Measurements from ENCODE around the gene FXR2. TPM values are rescaled to one million over a fixed set of nuclear protein-coding genes. Genes with fewer than 3 reads are reported as not detected.

FXR2 gene
- total RNA-seq, 1 experiment from 2014 or later: 61.5 TPM

GRCh38 chr17:7654832-7655540 is 40.3 kb upstream of the FXR2 start:
- no peak overlapping the region for H2AFZ ChIP-seq
- H3K4me3 ChIP-seq: no peak overlapping the region
- H3F3A ChIP-seq (ENCODE audit: insufficient read depth, low read depth): peaks cover 4% of the 10 kb centered on the region; the same call in 1 of the 2 replicates
- H3K4me1 ChIP-seq (replicated peaks; ENCODE audit: insufficient read depth): no peaks in the 10 kb centered on the region
- H4K20me1 ChIP-seq (ENCODE audit: insufficient read depth): no peaks in the 10 kb centered on the region
- POLR2A ChIA-PET (ENCODE audit: unreplicated experiment): no interaction called here
- H3K79me2 ChIP-seq (ENCODE audit: low read depth): no peaks in the 10 kb centered on the region
- H3K36me3 ChIP-seq (ENCODE audit: low read depth): no peaks in the 10 kb centered on the region
- DNase-seq: no peak
- no peak overlapping the region for H3K27ac ChIP-seq
- peaks cover 11% of the 10 kb centered on the region for H3K27me3 ChIP-seq (ENCODE audit: insufficient read depth, low read depth)
- CTCF ChIA-PET: no interaction called here
- intact Hi-C loops (cut with micrococcal nuclease; ENCODE audit: unreplicated experiment): no loop called here
- no peaks in the 10 kb centered on the region for H3K9me2 ChIP-seq (ENCODE audit: insufficient read depth)
- no TSS peak for BruUV-seq (replicated peaks)
- no peaks in the 10 kb centered on the region for H3K9me3 ChIP-seq (ENCODE audit: insufficient read depth, low read depth)
- TF ChIP-seq EZH2 (IDR thresholded peaks at IDR 0.05; ENCODE audit: low read depth) (no peak), CTCF (conservative IDR thresholded peaks at IDR 0.05) (no peak)
- H3K4me2 ChIP-seq: no peak overlapping the region

GRCh38 chr17:7652388-7653356 is 38.0 kb upstream of the FXR2 start:
- DNase-seq: no peak
- Histone ChIP-seq H3K9me3 (ENCODE audit: insufficient read depth, low read depth) (no peaks in the 10 kb centered on the region), H3K4me3 (no peak overlapping the region), H3K79me2 (ENCODE audit: low read depth) (no peaks in the 10 kb centered on the region), H3K27ac (no peak overlapping the region), H3K4me2 (no peak overlapping the region), H3K36me3 (ENCODE audit: low read depth) (no peaks in the 10 kb centered on the region), H3K27me3 (ENCODE audit: insufficient read depth, low read depth) (peaks cover 11% of the 10 kb centered on the region), H2AFZ (no peak overlapping the region), H3K9me2 (ENCODE audit: insufficient read depth) (no peaks in the 10 kb centered on the region), H4K20me1 (ENCODE audit: insufficient read depth) (no peaks in the 10 kb centered on the region), H3K4me1 (replicated peaks; ENCODE audit: insufficient read depth) (no peaks in the 10 kb centered on the region), H3F3A (ENCODE audit: insufficient read depth, low read depth) (peaks cover 5% of the 10 kb centered on the region; the same call in 1 of the 2 replicates)
- BruUV-seq (replicated peaks): no TSS peak
- no peak for TF ChIP-seq EZH2 (IDR thresholded peaks at IDR 0.05; ENCODE audit: low read depth)
- TF ChIP-seq CTCF (conservative IDR thresholded peaks at IDR 0.05): no peak
- POLR2A ChIA-PET (ENCODE audit: unreplicated experiment): no interaction called here
- CTCF ChIA-PET: no interaction called here
- intact Hi-C loops (cut with micrococcal nuclease; ENCODE audit: unreplicated experiment): no loop called here

GRCh38 chr17:7651665-7652387 is 37.1 kb upstream of the FXR2 start:
- H3K9me3 ChIP-seq (ENCODE audit: insufficient read depth, low read depth): no peaks in the 10 kb centered on the region
- no peak for DNase-seq
- no peaks in the 10 kb centered on the region for H3K9me2 ChIP-seq (ENCODE audit: insufficient read depth)
- ChIA-PET CTCF (interaction anchor here (0.6 kb wide), 2 partner anchors 66 to 295 kb away, joined by 3 to 10 read pairs; no protein-coding TSS in a partner anchor), POLR2A (ENCODE audit: unreplicated experiment) (interaction anchor here (0.6 kb wide), 1 partner anchor 75 kb away, joined by 3 read pairs; no protein-coding TSS in a partner anchor)
- TF ChIP-seq EZH2 (IDR thresholded peaks at IDR 0.05; ENCODE audit: low read depth): no peak
- no peaks in the 10 kb centered on the region for H3K4me1 ChIP-seq (replicated peaks; ENCODE audit: insufficient read depth)
- H4K20me1 ChIP-seq (ENCODE audit: insufficient read depth): no peaks in the 10 kb centered on the region
- no peak overlapping the region for H3K27ac ChIP-seq
- H2AFZ ChIP-seq: no peak overlapping the region
- BruUV-seq (replicated peaks): no TSS peak
- H3K36me3 ChIP-seq (ENCODE audit: low read depth): no peaks in the 10 kb centered on the region
- intact Hi-C loops (cut with micrococcal nuclease; ENCODE audit: unreplicated experiment): no loop called here
- no peak overlapping the region for H3K4me3 ChIP-seq
- H3K4me2 ChIP-seq: no peak overlapping the region
- H3K27me3 ChIP-seq (ENCODE audit: insufficient read depth, low read depth): peaks cover 11% of the 10 kb centered on the region
- H3F3A ChIP-seq (ENCODE audit: insufficient read depth, low read depth): peaks cover 5% of the 10 kb centered on the region; the same call in 1 of the 2 replicates
- H3K79me2 ChIP-seq (ENCODE audit: low read depth): no peaks in the 10 kb centered on the region

All from PC-9 (cell line).